Loucy (cell line): ENCODE data around the gene SLC22A23.

Experiments
- H2AFZ ChIP-seq: fragments of 200-600 bp; sonication (generic); 2 replicates; pipeline ENCODE4 v1.6.0; 2016; ENCODE audit warnings: antibody characterized with exemption, mild to moderate bottlenecking, low read length, moderate library complexity
- H3F3A ChIP-seq: fragments of 200-600 bp; 2 replicates; pipeline ENCODE4 v1.6.0; 2016; ENCODE audit warnings: antibody characterized with exemption, low read depth, mild to moderate bottlenecking
- H3K27me3 ChIP-seq: fragments of 200-600 bp; sonication (generic); 2 replicates; pipeline ENCODE4 v1.6.1; 2014; ENCODE audit warnings: low read length, mild to moderate bottlenecking; ENCODE audit not compliant: insufficient read depth, poor library complexity, severe bottlenecking
- H3K36me3 ChIP-seq: fragments of 200-600 bp; sonication (generic); 2 replicates; pipeline ENCODE4 v1.6.1; 2016; ENCODE audit warnings: low read length; ENCODE audit not compliant: insufficient read depth
- H3K4me1 ChIP-seq: fragments of 200-600 bp; sonication (generic); 2 replicates; pipeline ENCODE4 v1.5.1; 2014; ENCODE audit warnings: low read length, mild to moderate bottlenecking; ENCODE audit not compliant: insufficient read depth, poor library complexity, severe bottlenecking
- H3K4me2 ChIP-seq: fragments of 200-600 bp; sonication (generic); 2 replicates; pipeline ENCODE4 v1.6.0; 2014; ENCODE audit warnings: antibody characterized with exemption, low read length, low read depth, mild to moderate bottlenecking; ENCODE audit not compliant: poor library complexity, severe bottlenecking
- H3K4me3 ChIP-seq: fragments of 200-600 bp; sonication (generic); 2 replicates; pipeline ENCODE4 v1.5.1; 2014; ENCODE audit warnings: low read length, mild to moderate bottlenecking, mixed read lengths; ENCODE audit not compliant: poor library complexity, severe bottlenecking
- H3K79me2 ChIP-seq: fragments of 200-600 bp; sonication (generic); 2 replicates; pipeline ENCODE4 v1.6.1; 2014; ENCODE audit warnings: low read length; ENCODE audit not compliant: insufficient read depth
- H3K9ac ChIP-seq: fragments of 200-600 bp; sonication (generic); 2 replicates; pipeline ENCODE4 v1.6.0; 2014; ENCODE audit warnings: mild to moderate bottlenecking, low read depth, low read length, moderate library complexity; ENCODE audit not compliant: poor library complexity, severe bottlenecking
- H3K9me2 ChIP-seq: fragments of 200-600 bp; sonication (generic); replicated peaks from 2 replicates; pipeline ENCODE4 v1.6.1; 2016; ENCODE audit warnings: low read depth, low read length, mixed read lengths
- H3K9me3 ChIP-seq: fragments of 200-600 bp; sonication (generic); 2 replicates; pipeline ENCODE4 v1.6.1; 2014; ENCODE audit warnings: mild to moderate bottlenecking, antibody characterized with exemption, low read length, low read depth; ENCODE audit not compliant: insufficient read depth
- H4K20me1 ChIP-seq: fragments of 200-600 bp; sonication (generic); 2 replicates; pipeline ENCODE4 v1.6.0; 2014; ENCODE audit warnings: antibody characterized with exemption, low read length, mild to moderate bottlenecking; ENCODE audit not compliant: insufficient read depth, poor library complexity, severe bottlenecking
- CTCF ChIP-seq: fragments of 200-600 bp; sonication (generic); conservative IDR thresholded peaks from 2 replicates; pipeline ENCODE4 v1.5.1; 2014; ENCODE audit warnings: mild to moderate bottlenecking, antibody characterized with exemption, low read length
- EZH2phosphoT487 ChIP-seq: fragments of 200-600 bp; IDR thresholded peaks from 2 replicates; pipeline ENCODE4 v1.6.1; 2018; ENCODE audit warnings: antibody characterized with exemption, mild to moderate bottlenecking, moderate library complexity, borderline replicate concordance

SLC22A23 gene

GRCh38 chr6:3258201-3258600 is 198.6 kb downstream of the SLC22A23 start:
- peak overlapping the region; percentile 84 for H3K4me3 ChIP-seq
- no peaks in the 10 kb centered on the region for H3K9me2 ChIP-seq
- no peaks in the 10 kb centered on the region for H3K9me3 ChIP-seq
- no peaks in the 10 kb centered on the region for H3K27me3 ChIP-seq
- no peaks in the 10 kb centered on the region for H3K36me3 ChIP-seq
- peaks cover 42% of the 10 kb centered on the region for H3K79me2 ChIP-seq
- peaks cover 34% of the 10 kb centered on the region for H4K20me1 ChIP-seq
- H3K9ac ChIP-seq, result no peak overlapping the region
- peaks cover 26% of the 10 kb centered on the region for H3K4me1 ChIP-seq
- TF ChIP-seq CTCF (no peak), EZH2phosphoT487 (no peak)
- H2AFZ ChIP-seq, result no peak overlapping the region
- peak overlapping the region; percentile 52 for H3K4me2 ChIP-seq
- no peaks in the 10 kb centered on the region for H3F3A ChIP-seq

- Histone ChIP-seq H3K9me2 (no peaks in the 10 kb centered on the region), H3K79me2 (no peaks in the 10 kb centered on the region), H3K9ac (no peak overlapping the region), H3K27me3 (no peaks in the 10 kb centered on the region), H3K4me3 (no peak overlapping the region), H3K4me2 (no peak overlapping the region), H3K36me3 (no peaks in the 10 kb centered on the region), H4K20me1 (no peaks in the 10 kb centered on the region), H3K4me1 (no peaks in the 10 kb centered on the region), H3F3A (no peaks in the 10 kb centered on the region), H3K9me3 (no peaks in the 10 kb centered on the region), H2AFZ (no peak overlapping the region)
- no peak for TF ChIP-seq CTCF
- TF ChIP-seq EZH2phosphoT487, result no peak
Observed at GRCh38 chr6:3253597-3253961, 203.3 kb downstream of the SLC22A23 start.

DNA sequence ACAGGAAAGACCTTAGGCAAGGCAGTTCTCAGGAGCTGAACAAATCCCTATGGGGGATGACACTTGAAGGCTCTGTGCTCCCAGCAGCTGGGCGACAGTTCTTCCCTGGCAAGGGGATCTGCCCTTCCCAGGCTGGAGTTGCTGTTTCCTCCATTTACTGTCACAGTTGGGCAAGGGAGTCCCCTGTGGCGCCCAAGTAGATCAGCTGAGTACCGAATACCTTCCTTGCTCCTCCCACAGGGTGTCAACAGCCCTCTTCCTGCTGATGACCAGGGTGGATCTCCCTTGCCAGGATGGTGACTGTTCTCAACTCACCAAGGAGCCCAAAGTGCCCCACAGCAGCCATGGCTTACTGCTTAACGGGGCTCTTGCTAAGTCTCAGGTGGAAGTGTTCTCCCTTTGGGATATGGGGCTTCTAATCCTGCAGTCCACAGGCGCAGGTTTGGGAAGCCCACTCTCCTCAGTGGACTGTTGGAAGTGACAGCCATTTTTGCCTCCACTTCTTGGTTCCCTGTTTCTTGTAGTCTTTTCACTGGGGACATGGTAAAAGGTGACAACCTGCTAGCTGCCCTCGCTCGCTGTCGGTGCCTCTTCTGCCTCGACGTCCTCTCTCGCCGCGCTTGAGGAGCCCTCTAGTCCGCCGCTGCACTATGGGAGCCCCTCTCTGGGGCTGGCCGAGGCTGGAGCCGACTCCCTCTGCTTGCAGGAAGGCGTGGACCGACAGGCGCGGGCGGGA is 203.8 kb downstream of the SLC22A23 start:
- Histone ChIP-seq H3F3A (no peaks in the 10 kb centered on the region), H3K4me2 (no peak overlapping the region), H3K9ac (no peak overlapping the region), H3K4me3 (no peak overlapping the region), H3K4me1 (no peaks in the 10 kb centered on the region), H3K9me2 (no peaks in the 10 kb centered on the region), H3K79me2 (no peaks in the 10 kb centered on the region), H2AFZ (no peak overlapping the region), H3K27me3 (no peaks in the 10 kb centered on the region), H3K36me3 (no peaks in the 10 kb centered on the region), H4K20me1 (no peaks in the 10 kb centered on the region), H3K9me3 (no peaks in the 10 kb centered on the region)
- TF ChIP-seq CTCF (no peak), EZH2phosphoT487 (no peak)
